Measurements from ENCODE around the gene SLC2A2.
A peak's percentile ranks its signal among the peaks of the same experiment; 100 is the strongest.

Gene SLC2A2

GRCh38 chr3:171039674-171040073 is 13.2 kb upstream of the SLC2A2 start:
- no peak overlapping the region for H3K4me3 ChIP-seq (replicated peaks in 1 of 2; ENCODE audit: low read depth in 2 of 2, low read length in 2 of 2)
- DNase-seq (ENCODE audit: low read depth in 2 of 2): peak in 1 of 2 donors; percentile 50
- TF ChIP-seq CTCF (IDR thresholded peaks at IDR 0.05; ENCODE audit: low read depth, low read length): no peak

- TF ChIP-seq CTCF (IDR thresholded peaks at IDR 0.05; ENCODE audit: low read depth, low read length): no peak
- peak; percentile 8 to 41 for DNase-seq (ENCODE audit: low read depth in 2 of 2)
- H3K4me3 ChIP-seq (replicated peaks in 1 of 2; ENCODE audit: low read depth in 2 of 2, low read length in 2 of 2): no peak overlapping the region
These were observed 11.8 kb upstream of the SLC2A2 start for GRCh38 chr3:171038342-171038741.

- H3K4me3 ChIP-seq (replicated peaks in 1 of 2; ENCODE audit: low read depth in 2 of 2, low read length in 2 of 2): peak overlapping the region; percentile 25 to 38
- peak; percentile 91 to 95 for DNase-seq (ENCODE audit: low read depth in 2 of 2)
These were observed 2.3 kb upstream of the SLC2A2 start for GRCh38 chr3:171028779-171029232.

GRCh38 chr3:171028025-171028778 is 1.7 kb upstream of the SLC2A2 start:
- DNase-seq (ENCODE audit: low read depth in 2 of 2): peak; percentile 86
- peak overlapping the region; percentile 25 to 38 for H3K4me3 ChIP-seq (replicated peaks in 1 of 2; ENCODE audit: low read depth in 2 of 2, low read length in 2 of 2)
- no peak for TF ChIP-seq CTCF (IDR thresholded peaks at IDR 0.05; ENCODE audit: low read depth, low read length)

More at GRCh38 chr3:171028779-171029232, 2.3 kb upstream of the SLC2A2 start:
- TF ChIP-seq CTCF (IDR thresholded peaks at IDR 0.05; ENCODE audit: low read depth, low read length): no peak

GRCh38 chr3:171023566-171023965 is 3.0 kb downstream of the SLC2A2 start:
- TF ChIP-seq CTCF (IDR thresholded peaks at IDR 0.05; ENCODE audit: low read depth, low read length): no peak
- no peak for DNase-seq (ENCODE audit: low read depth in 2 of 2)
- no peak overlapping the region for H3K4me3 ChIP-seq (replicated peaks in 1 of 2; ENCODE audit: low read depth in 2 of 2, low read length in 2 of 2)

- no peak for TF ChIP-seq CTCF (IDR thresholded peaks at IDR 0.05; ENCODE audit: low read depth, low read length)
These were observed 5.1 kb downstream of the SLC2A2 start for GRCh38 chr3:171021377-171021776.

More at GRCh38 chr3:171021377-171021776, 5.1 kb downstream of the SLC2A2 start:
- DNase-seq (ENCODE audit: low read depth in 2 of 2): no peak
- no peak overlapping the region for H3K4me3 ChIP-seq (replicated peaks in 1 of 2; ENCODE audit: low read depth in 2 of 2, low read length in 2 of 2)

All from cardiac fibroblast (primary cell).